HepG2 (cell line): Measurements from ENCODE around the gene XPR1. TPM values are rescaled to one million over a fixed set of nuclear protein-coding genes. Genes with fewer than 3 reads are reported as not detected.
A peak's percentile ranks its signal among the peaks of the same experiment; 100 is the strongest.

Experiments used
- AHDC1 ChIP-seq: sonication (generic); formaldehyde crosslinking; IDR thresholded peaks from 2 replicates; pipeline ENCODE4 v1.5.1; 2020; ENCODE audit warnings: mild to moderate bottlenecking, missing genetic modification reagents, borderline replicate concordance
- AHR ChIP-seq: IDR thresholded peaks from 2 replicates; pipeline ENCODE4 v1.6.1; 2018; ENCODE audit warnings: missing genetic modification reagents, missing compliant biosample characterization
- HDAC6 ChIP-seq: fragments of 200-600 bp; sonication (generic); IDR thresholded peaks from 2 replicates; pipeline ENCODE4 v1.7.0; 2017; ENCODE audit warnings: mild to moderate bottlenecking, antibody characterized with exemption, low read length, low read depth
- HES4 ChIP-seq: sonication (generic); formaldehyde crosslinking; IDR thresholded peaks from 2 replicates; pipeline ENCODE4 v1.9.0; 2021; ENCODE audit warnings: mild to moderate bottlenecking, missing genetic modification reagents, borderline replicate concordance
- HIC2 ChIP-seq: sonication (generic); formaldehyde crosslinking; IDR thresholded peaks from 2 replicates; pipeline ENCODE4 v1.9.0; 2022; ENCODE audit warnings: low read depth, missing genetic modification reagents
- MIXL1 ChIP-seq: IDR thresholded peaks from 2 replicates; pipeline ENCODE4 v1.6.1; 2016
- MXD1 ChIP-seq: sonication (generic); formaldehyde crosslinking; IDR thresholded peaks from 2 replicates; pipeline ENCODE4 v1.4.0; 2020; ENCODE audit warnings: mild to moderate bottlenecking, missing genetic modification reagents
- RBAK ChIP-seq: sonication (generic); formaldehyde crosslinking; IDR thresholded peaks from 2 replicates; pipeline ENCODE4 v1.5.1; 2020; ENCODE audit warnings: mild to moderate bottlenecking, missing genetic modification reagents
- RFXANK ChIP-seq: IDR thresholded peaks from 2 replicates; pipeline ENCODE4 v1.6.1; 2016
- TAF15 ChIP-seq: fragments of 200-400 bp; formaldehyde crosslinking; IDR thresholded peaks from one replicate; pipeline ENCODE4 v1.6.1; 2018; ENCODE audit warnings: mild to moderate bottlenecking, low read depth, low read length; ENCODE audit not compliant: poor library complexity, severe bottlenecking
- TCF7 ChIP-seq: sonication (generic); IDR thresholded peaks from 2 replicates; pipeline ENCODE4 v1.6.1; 2016; ENCODE audit warnings: antibody characterized with exemption, low read depth
- TFAP4 ChIP-seq: sonication (generic); IDR thresholded peaks from 2 replicates; pipeline ENCODE4 v1.6.1; 2016; ENCODE audit warnings: low read depth, borderline replicate concordance
- TP53 ChIP-seq: sonication (generic); formaldehyde crosslinking; conservative IDR thresholded peaks from 2 replicates; pipeline ENCODE4 v1.4.0; 2020; ENCODE audit warnings: missing genetic modification reagents
- ZC3H13 ChIP-seq: sonication (generic); formaldehyde crosslinking; IDR thresholded peaks from 2 replicates; pipeline ENCODE4 v1.8.1; 2023; ENCODE audit warnings: mild to moderate bottlenecking, missing genetic modification reagents, moderate library complexity
- ZNF136 ChIP-seq: sonication (generic); formaldehyde crosslinking; IDR thresholded peaks from 2 replicates; pipeline ENCODE4 v1.8.1; 2022; ENCODE audit warnings: low read depth, mild to moderate bottlenecking, moderate library complexity, missing genetic modification reagents
- ZNF317 ChIP-seq: sonication (generic); formaldehyde crosslinking; IDR thresholded peaks from 2 replicates; pipeline ENCODE4 v1.5.0; 2020; ENCODE audit warnings: mild to moderate bottlenecking, missing genetic modification reagents
- ZNF572 ChIP-seq: sonication (generic); formaldehyde crosslinking; IDR thresholded peaks from 2 replicates; pipeline ENCODE4 v1.5.1; 2020; ENCODE audit warnings: mild to moderate bottlenecking, missing genetic modification reagents
- ZNF772 ChIP-seq: sonication (generic); formaldehyde crosslinking; IDR thresholded peaks from 2 replicates; pipeline ENCODE4 v1.5.0; 2020; ENCODE audit warnings: mild to moderate bottlenecking, missing genetic modification reagents
- ZNF879 ChIP-seq: sonication (generic); formaldehyde crosslinking; IDR thresholded peaks from 2 replicates; pipeline ENCODE4 v1.8.1; 2023; ENCODE audit warnings: missing genetic modification reagents
- ZXDC ChIP-seq: sonication (generic); formaldehyde crosslinking; IDR thresholded peaks from 2 replicates; pipeline ENCODE4 v1.5.0; 2020; ENCODE audit warnings: mild to moderate bottlenecking, missing genetic modification reagents
- polyA plus RNA-seq, 8 experiments: library from polyadenylated mRNA; depleted of rRNA in 3 of 8; stranded (reverse) in 7 of 8; unstranded in 1 of 8; fragments of >200 nt; fragmentation: Illumina TruSeq in 4 of 8; extraction: Trizol in 4 of 8; gene quantifications; 2 replicates each; pipeline versions ENCODE4 v1.2.1 to v1.2.3, GENCODE V29; 2011 to 2016; ENCODE audit warnings: low read depth in 4 of 8, missing spikeins in 1 of 8, mixed read lengths in 1 of 8; ENCODE audit not compliant: insufficient read depth in 1 of 8
- total RNA-seq, 5 experiments: library from RNA; depleted of rRNA; stranded (reverse); fragments of >200 nt; fragmentation: Illumina TruSeq; extraction: Trizol; gene quantifications; 2 replicates each; pipeline ENCODE4 v1.2.3, GENCODE V29; 2016; ENCODE audit warnings: low read depth in 1 of 5

Gene XPR1
- total and polyA plus RNA-seq, 2 of the 13 experiments (the other 11 are each of a cell fraction or from before 2014, with no cell fraction given), result 22.3 to 23.6 TPM

- TF ChIP-seq ZNF136 (CRISPR knock-in tag) (no peak), HES4 (CRISPR knock-in tag) (no peak), AHDC1 (CRISPR knock-in tag) (no peak), ZNF317 (CRISPR knock-in tag) (0 out of 2 replicates have a peak, but pooled peaks have one; percentile 10), RBAK (CRISPR knock-in tag) (no peak), RFXANK (no peak), HDAC6 (no peak), ZNF879 (CRISPR knock-in tag) (no peak), ZC3H13 (CRISPR knock-in tag) (no peak), HIC2 (CRISPR knock-in tag) (no peak), ZNF772 (CRISPR knock-in tag) (no peak), AHR (CRISPR knock-in tag) (no peak), TP53 (CRISPR knock-in tag) (no peak), ZNF572 (CRISPR knock-in tag) (no peak), TCF7 (no peak), ZXDC (CRISPR knock-in tag) (no peak), TFAP4 (0 out of 2 replicates have a peak, but pooled peaks have one; percentile 25), MIXL1 (CRISPR knock-in tag) (no peak), MXD1 (CRISPR knock-in tag) (no peak), TAF15 (no peak)
Measured at GRCh38 chr1:180631766-180632325, at the start of gene XPR1 (continued).
